ENCODE results near the gene RALGPS2.

- TF ChIP-seq KLF7 (tag by site-specific recombination; IDR thresholded peaks at IDR 0.05; ENCODE audit: borderline replicate concordance) (no peak), ZBTB26 (tag by site-specific recombination; optimal IDR thresholded peaks at IDR 0.05) (no peak)
Observed at GRCh38 chr1:178934546-178934945, 209.5 kb downstream of the RALGPS2 start.

Measured in HEK293 (cell line).